CD14-positive monocyte (primary cell): ENCODE data around the gene GOT2. TPM values are rescaled to one million over a fixed set of nuclear protein-coding genes. Genes with fewer than 3 reads are reported as not detected.
"Not testable (repeated sequence)": the region's sequence is repeated elsewhere in the genome, so short reads cannot be mapped to it uniquely, and the experiment has no call there.

ENCODE experiments used
- DNase-seq, 3 donors: peaks; one replicate each; pipeline ENCODE4 v3.0.0-alpha.2; 2011 to 2022
- H2AFZ ChIP-seq: 2 replicates; pipeline ENCODE4 v1.6.0; 2012; ENCODE audit warnings: mild to moderate bottlenecking, low read depth, low read length, inconsistent platforms; ENCODE audit not compliant: insufficient read depth, poor library complexity, severe bottlenecking
- H3K27ac ChIP-seq, 2 donors: 1 replicate in 1 of 2; 2 replicates in 1 of 2; pipeline ENCODE4 v1.5.1; 2012 to 2013; ENCODE audit warnings: low read length in 2 of 2, control low read depth in 1 of 2, inconsistent platforms in 1 of 2, low read depth in 1 of 2, mild to moderate bottlenecking in 1 of 2
- H3K27me3 ChIP-seq, 2 donors: one replicate each; pipeline versions ENCODE4 v1.6.0 to v1.6.1; 2011 to 2013; ENCODE audit warnings: low read length in 2 of 2; ENCODE audit not compliant: control insufficient read depth in 2 of 2, insufficient read depth in 2 of 2
- H3K36me3 ChIP-seq, 2 donors: replicated peaks in 1 of 2; 1 replicate in 1 of 2; 2 replicates in 1 of 2; pipeline versions ENCODE4 v1.5.1 to v1.6.1; 2012 to 2013; ENCODE audit warnings: low read length in 2 of 2, control low read depth in 1 of 2, inconsistent platforms in 1 of 2, mild to moderate bottlenecking in 1 of 2; ENCODE audit not compliant: insufficient read depth in 2 of 2, control insufficient read depth in 1 of 2
- H3K4me1 ChIP-seq, 2 donors: 1 replicate in 1 of 2; 2 replicates in 1 of 2; pipeline versions ENCODE4 v1.5.1 to v1.6.1; 2012 to 2013; ENCODE audit warnings: low read length in 2 of 2, control low read depth in 1 of 2, inconsistent platforms in 1 of 2, mild to moderate bottlenecking in 1 of 2, moderate library complexity in 1 of 2; ENCODE audit not compliant: insufficient read depth in 2 of 2, control insufficient read depth in 1 of 2
- H3K4me2 ChIP-seq: replicated peaks from 2 replicates; pipeline ENCODE3; 2012; ENCODE audit warnings: low read length, moderate library complexity, mild to moderate bottlenecking; ENCODE audit not compliant: poor library complexity, severe bottlenecking; ENCODE audit errors: extremely low read depth
- H3K4me3 ChIP-seq, 3 experiments: fragments of 200-600 bp in 1 of 3; sonication (generic) in 1 of 3; replicated peaks in 1 of 3; 1 replicate in 2 of 3; 2 replicates in 1 of 3; pipeline ENCODE4 v1.5.1; 2011 to 2013; ENCODE audit warnings: low read length in 3 of 3, mild to moderate bottlenecking in 3 of 3, control low read depth in 2 of 3, low read depth in 2 of 3, inconsistent platforms in 1 of 3, moderate library complexity in 1 of 3
- H3K79me2 ChIP-seq: 2 replicates; pipeline ENCODE4 v1.6.0; 2012; ENCODE audit warnings: mild to moderate bottlenecking, control low read depth, inconsistent platforms, low read length, moderate library complexity; ENCODE audit not compliant: insufficient read depth
- H3K9ac ChIP-seq: 2 replicates; pipeline ENCODE4 v1.6.0; 2017; ENCODE audit warnings: low read length, mild to moderate bottlenecking; ENCODE audit not compliant: insufficient read depth, poor library complexity, severe bottlenecking
- H3K9me3 ChIP-seq, 2 donors: replicated peaks in 1 of 2; 1 replicate in 1 of 2; 2 replicates in 1 of 2; pipeline versions ENCODE4 v1.5.1 to v1.6.1; 2012 to 2013; ENCODE audit warnings: low read length in 2 of 2, control low read depth in 1 of 2; ENCODE audit not compliant: control insufficient read depth in 1 of 2, insufficient read depth in 1 of 2
- H4K20me1 ChIP-seq: 2 replicates; pipeline ENCODE4 v1.6.0; 2012; ENCODE audit warnings: mild to moderate bottlenecking, low read length, control low read depth, moderate library complexity; ENCODE audit not compliant: insufficient read depth
- H3K27ac Mint-ChIP-seq, 7 donors: one replicate each; pipeline ENCODE4 v1.8.0; 2020; ENCODE audit warnings: mild to moderate bottlenecking in 7 of 7, mixed read lengths in 7 of 7, moderate library complexity in 6 of 7, inconsistent platforms in 2 of 7
- H3K27me3 Mint-ChIP-seq, 3 donors: one replicate each; pipeline ENCODE4 v1.8.0; 2021 to 2022; ENCODE audit warnings: low read depth in 3 of 3, mild to moderate bottlenecking in 3 of 3, mixed read lengths in 3 of 3, moderate library complexity in 3 of 3, inconsistent platforms in 1 of 3
- H3K36me3 Mint-ChIP-seq, 2 donors: one replicate each; pipeline ENCODE4 v1.8.0; 2020; ENCODE audit warnings: mixed read lengths in 2 of 2, inconsistent platforms in 1 of 2, mild to moderate bottlenecking in 1 of 2
- H3K4me1 Mint-ChIP-seq: one replicate; pipeline ENCODE4 v1.8.0; 2020; ENCODE audit warnings: mild to moderate bottlenecking, mixed read lengths
- H3K4me3 Mint-ChIP-seq, 2 donors: one replicate each; pipeline ENCODE4 v1.8.0; 2020; ENCODE audit warnings: mild to moderate bottlenecking in 2 of 2, mixed read lengths in 2 of 2, moderate library complexity in 1 of 2
- H3K9me3 Mint-ChIP-seq, 7 donors: one replicate each; pipeline ENCODE4 v1.8.0; 2020 to 2022; ENCODE audit warnings: mixed read lengths in 7 of 7, mild to moderate bottlenecking in 6 of 7, moderate library complexity in 6 of 7, inconsistent platforms in 2 of 7
- CTCF ChIP-seq: fragments of 200-600 bp; IDR thresholded peaks from one replicate; pipeline ENCODE4 v1.8.0; 2022; ENCODE audit warnings: antibody characterized with exemption, mild to moderate bottlenecking
- WGBS: methylation state at CpG from one replicate; pipeline ENCODE4 v1.1.5; 2013; ENCODE audit warnings: missing lambda C conversion rate; ENCODE audit not compliant: insufficient coverage; 5-methylcytosine and 5-hydroxymethylcytosine counted together
- intact Hi-C, 2 donors: fragments of 100-400 bp; cut with micrococcal nuclease; formaldehyde crosslinking; loops; one replicate each; pipeline versions ENCODE4 v1.15.0 to v1.15.1; 2023
- polyA minus RNA-seq: library from RNA; depleted of rRNA, polyadenylated mRNA; stranded (reverse); fragments of >200 nt; gene quantifications from 2 replicates; pipeline ENCODE4 v1.2.3, GENCODE V29; 2012
- polyA plus RNA-seq, 3 donors: library from polyadenylated mRNA; depleted of rRNA in 1 of 3; unstranded in 2 of 3; stranded (reverse) in 1 of 3; fragments of 300-500 nt in 2 of 3; fragments of >200 nt in 1 of 3; fragmentation: Illumina TruSeq in 2 of 3; gene quantifications; 1 replicate in 2 of 3; 2 replicates in 1 of 3; pipeline ENCODE4 v1.2.3, GENCODE V29; 2012 to 2021
- total RNA-seq, 12 experiments: library from RNA in 1 of 12; stranded (reverse) in 1 of 12; fragments of 120-200 nt in 1 of 12; gene quantifications; one replicate each; pipeline ENCODE4 v1.2.4 and lab custom pipeline; 2013 to 2026; ENCODE audit warnings: mixed read lengths in 6 of 12, inconsistent platforms in 1 of 12

Gene GOT2
- 15.8 TPM for total RNA-seq (2013)
- polyA plus RNA-seq: 10 to 100 TPM; 14.9 to 35.8 (median 30.1) TPM
- polyA minus RNA-seq: 4.4 and 5.6 TPM in 2 replicates
- total RNA-seq (lab: John Stamatoyannopoulos, UW): 2.3 to 14.0 (median 11.2) reads per million in 11 experiments

GRCh38 chr16:58733671-58734458 lies at the start of gene GOT2:
TSS of gene GOT2 (minus strand) at chr16:58734316. CDS start at chr16:58734228, 88 bp downstream.
- Histone ChIP-seq H4K20me1 (peaks cover 5% of the 10 kb centered on the region), H3K27ac (peak within 1 kb of the TSS in 1 of 2 donors; percentile 74), H3K36me3 (no peaks in the 10 kb centered on the region), H2AFZ (peak within 1 kb of the TSS; percentile 100), H3K9ac (peak within 1 kb of the TSS; percentile 80), H3K27me3 (no peaks in the 10 kb centered on the region), H3K4me1 (peaks cover 8 to 13% of the 10 kb centered on the region in 2 donors), H3K4me3 (peak within 1 kb of the TSS; percentile 51 to 94 (median 83)), H3K4me2 (peak within 1 kb of the TSS; percentile 88), H3K9me3 (no peaks in the 10 kb centered on the region), H3K79me2 (peaks cover 32% of the 10 kb centered on the region)
- H3K36me3 Mint-ChIP-seq: peaks cover 0 to 3% of the 10 kb centered on the region in 2 donors
- H3K4me1 Mint-ChIP-seq: peaks cover 21% of the 10 kb centered on the region
- DNase-seq: peak; percentile 61 to 77 (median 66)
- peak; percentile 90 for TF ChIP-seq CTCF
- intact Hi-C loops: no loop called here
- H3K27ac Mint-ChIP-seq: peak within 1 kb of the TSS in 6 of 7 donors; percentile 42 to 93 (median 80)
- H3K4me3 Mint-ChIP-seq: peak within 1 kb of the TSS; percentile 99 to 100
- H3K9me3 Mint-ChIP-seq: peaks cover 0 to 5% (median 1%) of the 10 kb centered on the region in 7 donors
- WGBS: under 1% methylated on average over 60 of the region's 68 CpGs
- peaks cover 0 to 3% (median 1%) of the 10 kb centered on the region in 3 donors for H3K27me3 Mint-ChIP-seq

- H3K4me2 ChIP-seq, H3K4me3 ChIP-seq, H4K20me1 ChIP-seq, H3K79me2 ChIP-seq, H3K36me3 ChIP-seq, H3K9ac ChIP-seq, H3K27me3 Mint-ChIP-seq, intact Hi-C loops, H3K27ac ChIP-seq, H3K9me3 ChIP-seq, H3K4me1 ChIP-seq, H3K36me3 Mint-ChIP-seq, H3K27me3 ChIP-seq, H2AFZ ChIP-seq, H3K4me1 Mint-ChIP-seq, H3K27ac Mint-ChIP-seq, H3K4me3 Mint-ChIP-seq: not testable (repeated sequence)
- no CpG with 5 or more reads among the region's 1 CpG for WGBS
- DNase-seq: peak in 1 of 3 donors; percentile 50
- peaks cover 2 to 12% (median 2%) of the 10 kb centered on the region in 7 donors for H3K9me3 Mint-ChIP-seq
Measured at GRCh38 chr16:58779291-58779690, 45.2 kb upstream of the GOT2 start.
